Stimulated activated CD4-positive, alpha-beta T cell treated with anti-CD3 and anti-CD28 coated beads, TNF-alpha, amount 100 ng/mL, for 48 hours (primary cell): Measurements from ENCODE around the gene TRABD2A.
"Not testable (repeated sequence)": the region's sequence is repeated elsewhere in the genome, so short reads cannot be mapped to it uniquely, and the experiment has no call there.

Source experiments
- DNase-seq, 3 donors: peaks; one replicate each; pipeline ENCODE4 v3.0.0-alpha.2; 2020; ENCODE audit warnings: low read depth in 3 of 3

Gene TRABD2A, protein sequence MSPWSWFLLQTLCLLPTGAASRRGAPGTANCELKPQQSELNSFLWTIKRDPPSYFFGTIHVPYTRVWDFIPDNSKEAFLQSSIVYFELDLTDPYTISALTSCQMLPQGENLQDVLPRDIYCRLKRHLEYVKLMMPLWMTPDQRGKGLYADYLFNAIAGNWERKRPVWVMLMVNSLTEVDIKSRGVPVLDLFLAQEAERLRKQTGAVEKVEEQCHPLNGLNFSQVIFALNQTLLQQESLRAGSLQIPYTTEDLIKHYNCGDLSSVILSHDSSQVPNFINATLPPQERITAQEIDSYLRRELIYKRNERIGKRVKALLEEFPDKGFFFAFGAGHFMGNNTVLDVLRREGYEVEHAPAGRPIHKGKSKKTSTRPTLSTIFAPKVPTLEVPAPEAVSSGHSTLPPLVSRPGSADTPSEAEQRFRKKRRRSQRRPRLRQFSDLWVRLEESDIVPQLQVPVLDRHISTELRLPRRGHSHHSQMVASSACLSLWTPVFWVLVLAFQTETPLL

DNA sequence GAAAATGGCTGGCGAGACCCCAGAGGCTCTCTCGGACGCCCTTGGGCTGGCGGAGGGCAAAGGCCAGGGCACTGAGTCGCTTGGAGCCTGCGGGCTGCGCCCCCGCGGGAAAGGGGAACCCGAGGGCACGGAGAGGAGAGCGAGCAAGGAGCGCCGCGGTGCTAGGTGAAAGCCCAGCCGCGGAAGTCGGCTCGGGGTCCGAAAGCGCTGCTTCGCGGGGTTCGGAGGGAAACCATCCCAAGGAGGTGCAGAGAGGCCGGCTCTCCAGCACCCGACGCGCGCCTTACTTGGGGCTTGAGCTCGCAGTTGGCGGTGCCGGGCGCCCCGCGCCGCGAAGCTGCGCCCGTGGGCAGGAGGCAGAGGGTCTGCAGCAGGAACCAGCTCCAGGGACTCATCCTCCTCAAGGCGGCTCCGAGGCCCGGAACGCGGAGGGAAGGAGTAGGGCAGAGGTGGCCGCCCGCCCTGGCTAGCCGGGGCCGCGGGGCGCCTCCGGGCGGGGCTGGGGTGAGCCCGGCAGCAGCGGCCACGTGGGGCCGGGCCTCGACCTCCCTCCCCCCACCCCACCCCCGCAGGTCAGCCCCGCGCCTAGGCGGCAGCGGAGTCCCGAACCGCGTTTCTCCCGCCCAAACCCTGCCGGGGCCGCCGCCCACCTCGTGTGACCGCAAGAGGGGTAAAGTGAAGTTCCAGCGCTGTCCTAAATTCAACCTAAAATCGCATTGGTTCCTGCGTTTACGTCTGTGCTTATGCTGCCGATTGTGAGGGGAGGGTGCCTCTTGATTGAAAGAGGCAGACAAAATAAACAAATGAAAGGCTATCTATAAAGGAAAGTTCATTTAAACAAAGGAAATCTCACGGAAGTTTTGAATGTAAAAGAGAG lies at the start of gene TRABD2A:
Gene TRABD2A, minus strand, starts transcription at position 440 of the 877 bp plus-strand sequence. Its CDS starts 45 bp downstream, at position 395.
- DNase-seq: peak in 1 of 3 donors; percentile 61

DNA sequence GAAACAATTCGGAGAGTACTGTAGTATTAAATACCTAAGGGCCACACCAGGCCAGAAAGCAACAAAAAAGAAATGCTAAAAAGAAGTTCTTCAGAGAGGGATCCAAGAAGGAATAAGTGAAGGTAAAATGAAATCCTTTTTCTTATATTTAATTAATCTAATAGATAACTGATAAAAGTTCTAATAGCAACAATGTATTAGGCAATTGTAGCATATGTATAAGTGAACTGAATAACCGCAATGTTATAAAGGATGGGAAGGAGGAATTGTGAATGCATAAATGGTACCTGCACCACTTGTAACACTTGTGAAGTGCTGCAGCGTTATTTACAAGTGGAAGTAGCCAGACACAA lies 46.4 kb upstream of the TRABD2A start:
- no peak for DNase-seq

DNA sequence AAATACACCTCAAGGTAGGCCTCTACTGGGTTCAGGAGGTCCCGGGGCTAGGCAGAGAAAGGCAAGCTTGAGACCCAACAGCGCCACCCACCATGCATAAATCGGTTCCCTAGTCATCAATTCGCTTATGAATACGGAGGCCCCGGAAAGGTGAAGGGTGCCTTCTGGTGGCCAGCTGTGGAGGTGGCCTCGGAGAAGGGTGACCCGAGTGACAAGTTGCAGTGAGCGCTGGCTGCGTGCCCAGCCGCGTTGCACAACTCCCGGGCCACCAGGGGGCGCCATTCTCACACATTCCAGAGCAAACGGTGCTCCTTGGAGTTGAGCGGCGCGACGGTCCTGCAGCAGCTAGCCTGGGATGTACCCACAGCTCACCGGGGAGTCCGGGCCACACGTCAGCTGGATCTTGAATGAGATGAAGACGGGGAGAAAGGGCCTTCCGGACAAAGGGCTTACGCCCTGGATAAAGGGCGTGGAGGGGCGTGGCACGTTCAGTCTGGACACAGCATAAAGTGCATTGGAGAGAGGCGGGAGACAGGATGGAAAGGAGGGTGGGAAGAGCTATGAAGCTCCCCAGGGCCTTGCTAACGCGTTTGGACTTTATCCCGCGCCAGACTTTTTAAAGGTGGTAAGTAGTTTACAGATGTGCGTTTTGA lies 45.0 kb upstream of the TRABD2A start:
- DNase-seq: peak; percentile 98 to 100 (median 99)

DNA sequence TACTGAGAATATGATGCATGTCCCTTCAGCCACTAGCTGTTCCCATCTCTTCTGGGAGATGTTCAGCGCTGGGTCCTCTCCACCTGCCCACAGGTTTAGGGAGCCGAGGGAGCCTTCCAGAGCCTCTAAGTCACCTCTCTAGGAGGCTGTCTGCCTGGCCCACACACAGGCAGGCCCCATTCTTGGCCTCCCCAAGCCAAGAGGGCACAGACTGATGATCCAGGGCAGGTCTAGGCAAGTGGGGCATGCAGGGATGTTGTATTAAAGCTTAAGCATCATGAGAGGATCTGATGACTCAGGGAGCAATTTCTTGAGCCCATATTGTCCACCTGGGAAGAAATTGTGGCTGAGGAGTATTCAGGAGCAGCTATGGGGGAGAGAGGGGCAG lies 44.4 kb upstream of the TRABD2A start:
- no peak for DNase-seq

DNA sequence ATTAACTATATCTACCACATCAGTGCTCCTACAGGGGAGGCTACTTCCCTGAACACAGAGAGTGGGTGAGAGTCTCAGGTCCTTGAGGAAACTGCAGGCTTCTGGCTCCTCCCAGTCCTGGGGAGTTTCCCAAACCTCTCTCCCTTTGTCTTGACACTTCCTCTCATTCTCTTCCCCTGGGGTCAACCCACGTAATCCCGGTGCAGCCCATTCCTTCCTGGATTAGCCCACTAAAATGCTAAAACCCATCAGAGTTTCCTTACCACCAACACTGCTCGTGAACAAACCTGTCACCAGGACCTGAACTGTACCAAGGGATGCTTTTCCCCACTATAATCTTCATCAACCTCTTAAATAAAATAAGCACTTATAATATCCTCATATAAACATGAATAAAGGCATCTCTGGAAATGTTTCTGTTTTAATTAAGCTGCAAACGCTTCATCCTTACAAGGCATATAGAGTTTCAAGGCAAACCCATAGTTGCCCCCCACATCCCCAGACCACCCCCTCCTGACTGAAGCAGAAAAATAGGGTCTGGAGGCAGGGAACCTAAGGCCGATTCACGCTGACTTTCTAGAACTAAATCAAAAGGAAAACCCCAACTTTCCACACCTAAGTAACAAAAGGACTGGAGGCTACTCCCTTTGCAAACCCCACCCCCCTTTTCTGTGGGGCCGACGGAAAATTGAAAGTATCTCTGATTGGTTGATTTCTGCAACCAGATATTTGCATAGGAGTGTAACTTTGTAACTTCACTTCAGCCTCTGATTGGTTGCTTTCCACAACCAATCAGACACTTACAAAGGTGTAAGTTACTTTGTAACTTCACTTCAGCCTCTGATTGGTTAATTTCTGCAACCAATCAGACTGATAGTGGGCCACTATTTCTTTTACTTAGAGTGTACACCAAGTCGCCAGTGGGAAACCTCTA lies 43.6 kb upstream of the TRABD2A start:
- DNase-seq: no peak

DNA sequence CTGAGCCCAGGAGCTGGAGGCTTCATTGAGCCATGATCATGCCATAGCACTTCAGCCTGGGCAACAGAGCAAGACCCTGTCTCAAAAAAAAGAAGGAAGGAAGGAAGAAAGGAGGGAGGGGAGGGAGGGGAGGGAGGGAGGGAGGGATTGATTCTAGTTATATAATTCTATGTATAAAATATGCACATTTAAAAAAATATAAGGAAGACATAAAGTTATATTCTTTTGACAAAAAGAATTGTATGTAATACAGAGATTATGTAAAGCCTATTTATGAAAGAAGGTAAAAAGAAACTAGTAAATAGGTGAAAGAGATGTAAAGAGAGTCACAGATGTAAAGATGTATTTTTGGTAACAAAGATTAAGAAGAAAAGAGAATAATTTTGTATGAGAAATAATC lies 42.1 kb upstream of the TRABD2A start:
- no peak for DNase-seq

DNA sequence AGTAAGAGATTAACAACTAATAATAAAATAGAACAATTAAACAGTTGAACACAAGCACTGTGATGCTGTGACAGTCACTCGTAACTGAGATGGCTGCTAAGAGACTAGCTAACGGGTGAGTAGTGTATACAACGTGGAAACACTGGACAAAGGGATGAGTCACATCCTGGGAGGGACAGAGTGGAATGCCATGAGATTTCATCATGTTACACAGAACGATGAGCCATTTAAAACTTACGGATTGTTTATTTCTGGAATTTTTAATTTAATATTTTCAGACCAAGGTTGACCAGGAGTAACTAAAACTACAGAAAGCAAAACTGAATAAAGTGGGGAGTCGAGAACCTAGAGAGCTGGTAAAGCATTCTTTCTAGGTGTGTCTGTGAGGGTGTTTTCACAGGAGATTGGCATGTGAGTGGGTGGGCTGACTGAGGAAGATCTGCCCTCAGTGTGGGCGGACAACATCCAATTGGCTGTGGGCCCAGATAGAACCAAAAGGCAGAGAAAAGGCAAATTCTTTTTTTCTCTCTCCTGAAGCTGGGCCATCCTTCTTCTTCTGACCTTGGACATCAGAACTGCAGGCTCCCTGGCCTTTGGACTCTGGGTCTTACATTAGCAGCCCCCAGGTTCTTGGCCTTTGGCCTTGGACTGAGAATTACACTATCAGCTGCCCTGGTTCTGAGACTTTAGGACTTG lies 39.1 kb upstream of the TRABD2A start:
- DNase-seq: peak in 1 of 3 donors; percentile 48

DNA sequence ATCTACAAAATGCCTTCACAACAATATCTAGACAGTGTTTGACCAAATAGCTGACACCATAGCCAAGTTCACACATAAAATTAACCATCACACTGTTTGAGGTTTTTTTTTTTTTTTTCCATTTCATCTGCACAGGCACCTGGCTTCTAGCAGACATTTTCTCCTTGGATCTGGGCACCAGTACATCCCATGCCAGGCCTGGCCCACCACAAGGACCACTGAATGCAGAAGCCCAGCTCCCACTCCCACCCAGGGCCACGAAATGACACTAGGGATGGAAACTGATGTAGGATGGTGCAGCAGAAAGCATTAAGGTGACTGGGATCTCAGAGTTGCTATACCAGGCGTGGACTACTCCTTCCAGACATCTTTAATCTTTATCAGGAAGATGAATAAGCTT lies 37.5 kb upstream of the TRABD2A start:
- DNase-seq: no peak

DNA sequence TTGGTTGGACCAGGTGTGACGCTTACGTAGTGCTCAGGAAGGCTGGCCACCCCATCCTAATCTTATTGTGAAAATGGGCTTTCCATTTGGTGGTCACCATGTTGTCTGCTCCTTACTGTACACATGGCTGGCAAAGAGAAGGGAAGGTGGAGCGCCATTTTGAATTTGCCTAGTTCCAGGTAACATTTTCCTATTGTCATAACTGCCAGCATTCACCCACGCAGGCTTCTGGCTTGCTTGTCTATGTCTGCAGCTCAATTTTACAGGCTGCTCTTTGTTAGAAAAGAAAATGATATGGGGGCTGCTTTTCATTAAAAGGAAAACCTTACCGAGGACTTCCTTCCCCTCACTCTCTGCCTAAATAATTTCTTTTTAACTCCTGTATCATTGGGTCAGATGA lies 36.9 kb upstream of the TRABD2A start:
- not testable (repeated sequence) for DNase-seq

DNA sequence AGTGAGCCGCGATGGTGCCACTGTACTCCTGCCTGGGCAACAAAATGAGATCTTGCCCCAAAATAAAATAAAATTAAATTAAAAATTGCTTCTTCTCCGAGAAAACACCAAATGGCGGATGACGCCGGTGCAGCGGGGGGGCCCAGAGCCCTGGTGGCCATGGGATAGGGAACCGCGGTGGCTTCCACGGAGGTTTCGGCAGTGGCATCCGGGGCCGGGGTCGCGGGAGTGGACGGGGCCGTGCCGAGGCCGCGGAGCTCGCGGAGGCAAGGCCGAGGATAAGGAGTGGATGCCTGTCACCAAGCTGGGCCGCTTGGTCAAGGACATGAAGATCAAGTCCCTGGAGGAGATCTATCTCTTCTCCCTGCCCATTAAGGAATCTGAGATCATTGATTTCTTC lies 34.8 kb upstream of the TRABD2A start:
- not testable (repeated sequence) for DNase-seq

DNA sequence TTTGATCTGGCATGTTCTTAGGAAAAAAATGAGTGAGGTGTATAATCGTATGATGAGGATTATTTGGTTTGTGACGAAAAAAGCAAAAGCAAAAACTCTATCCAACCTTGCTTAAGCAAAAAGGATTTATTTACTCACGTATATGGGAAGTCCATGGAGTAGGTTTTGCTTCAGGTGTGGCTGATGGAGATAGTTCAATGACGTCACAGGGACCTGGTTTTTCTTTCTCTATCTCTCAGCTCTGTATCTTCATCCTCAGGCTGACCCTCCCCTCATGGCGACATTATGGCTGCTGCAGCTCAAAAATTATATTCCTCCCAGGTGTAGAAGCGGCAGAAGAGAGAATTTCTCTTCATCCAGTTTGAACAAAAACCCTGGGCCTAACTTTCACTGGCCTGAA lies 33.5 kb upstream of the TRABD2A start:
- DNase-seq: no peak

DNA sequence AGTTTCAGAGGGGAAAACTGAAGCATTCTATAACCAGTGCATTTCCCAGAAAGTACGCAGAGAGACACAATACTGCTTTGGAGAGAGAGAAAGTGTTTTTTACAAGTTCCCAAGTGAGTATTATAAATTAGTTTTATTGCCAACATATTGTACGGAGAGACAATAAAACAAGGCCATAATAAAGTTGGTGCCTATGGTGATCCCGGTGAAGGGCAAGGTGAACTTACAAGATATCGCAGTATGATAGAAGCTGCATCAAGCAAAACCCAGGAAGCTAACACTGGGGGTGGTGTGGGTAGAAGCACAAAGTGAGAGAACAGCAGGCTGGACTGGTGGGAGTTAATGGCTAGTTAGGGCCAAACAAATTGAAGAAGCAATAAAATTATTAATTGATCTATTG lies 32.1 kb upstream of the TRABD2A start:
- DNase-seq: no peak

DNA sequence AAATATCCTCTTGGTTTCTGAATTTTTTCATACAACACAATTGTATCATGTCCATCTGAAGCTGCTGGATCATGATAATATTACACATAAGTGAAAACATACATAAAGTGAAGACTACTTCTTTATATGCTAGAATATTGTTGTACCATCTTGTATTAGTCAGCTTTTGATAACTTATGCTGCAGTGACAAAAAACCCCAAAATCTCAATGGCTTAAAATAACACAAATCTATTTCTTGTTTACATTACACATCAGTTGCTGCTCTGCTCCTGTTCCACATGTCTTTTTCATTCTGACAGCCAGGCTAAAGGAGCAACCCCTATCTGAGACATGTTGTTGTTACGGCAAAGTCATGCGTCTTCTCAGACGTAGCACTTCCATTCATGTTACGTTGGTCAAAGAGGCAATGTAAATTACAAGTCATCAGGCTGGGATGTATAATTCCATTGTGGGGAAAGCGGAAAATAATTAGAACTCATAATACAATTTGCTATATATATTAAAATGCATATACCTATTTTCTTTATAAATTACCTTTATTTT lies 30.3 kb upstream of the TRABD2A start:
- DNase-seq: no peak

DNA sequence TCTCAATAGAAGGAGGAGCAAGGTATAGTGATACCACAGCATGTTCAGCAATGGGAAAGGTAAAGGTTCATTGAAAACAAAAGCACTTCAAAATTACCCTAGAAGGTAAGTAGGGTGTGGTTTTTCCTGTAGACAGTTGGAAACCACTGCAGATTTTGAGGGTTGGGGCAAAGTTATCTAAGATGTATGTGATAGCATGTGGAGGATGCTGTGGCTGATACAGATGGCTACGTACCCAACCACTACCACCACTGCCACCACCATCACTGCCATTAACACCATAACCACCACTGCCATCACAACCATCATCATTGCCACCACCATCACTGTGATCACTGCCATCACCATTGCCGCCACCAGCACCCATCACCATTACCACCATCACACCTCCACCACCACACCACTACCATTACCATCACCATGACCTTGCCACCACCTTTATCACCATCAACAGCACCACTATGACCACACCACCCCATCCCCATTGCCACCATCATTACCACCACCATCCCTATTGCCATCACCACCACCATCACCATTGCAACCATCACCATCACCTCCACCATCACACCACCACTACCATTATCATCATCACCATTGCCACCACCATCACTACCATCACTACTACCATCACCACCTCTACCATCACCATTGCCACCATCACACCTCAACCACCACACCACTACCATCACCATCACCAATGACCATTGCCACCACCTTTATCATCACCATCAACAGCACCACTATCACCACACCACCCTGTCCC lies 28.2 kb upstream of the TRABD2A start:
- DNase-seq: no peak

DNA sequence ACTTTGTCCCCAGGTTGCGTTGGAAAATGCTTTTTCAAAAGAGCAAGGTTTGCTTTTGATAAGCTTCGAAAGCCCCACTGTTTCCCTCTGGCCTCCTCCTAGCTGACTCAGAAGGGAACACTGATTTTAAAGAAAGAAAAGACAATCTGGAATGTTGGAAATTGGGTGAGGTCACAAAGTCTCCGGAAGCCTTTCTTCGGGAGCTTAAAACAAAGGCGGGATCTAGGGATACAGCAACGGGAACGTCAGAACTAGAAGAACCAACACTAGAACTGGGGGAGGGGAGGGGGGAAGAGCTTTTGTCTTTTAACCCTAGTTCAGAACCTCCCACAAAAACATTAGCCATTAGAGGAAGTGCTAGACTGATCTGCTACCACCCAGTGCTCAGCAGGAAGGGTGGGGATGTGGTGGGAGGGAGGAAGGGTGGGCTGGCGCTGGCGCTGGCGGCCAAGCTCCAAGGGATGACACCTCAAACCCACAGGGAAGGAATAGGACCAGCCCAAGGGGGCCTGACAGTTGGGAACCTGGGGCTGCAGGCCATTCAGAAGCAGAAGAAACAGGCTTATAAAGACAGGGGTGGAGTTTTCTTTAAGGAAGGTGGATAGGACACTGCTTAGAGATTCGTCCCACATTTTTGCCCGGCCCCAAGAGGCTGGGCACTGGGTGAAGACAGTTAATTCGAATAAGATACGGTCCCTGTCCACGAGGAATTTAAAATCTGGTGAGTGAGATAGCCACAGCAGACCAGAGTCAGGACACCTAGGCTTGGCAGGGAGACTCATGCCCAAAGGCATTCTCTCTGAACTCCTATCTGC lies 26.2 kb upstream of the TRABD2A start:
- no peak for DNase-seq

DNA sequence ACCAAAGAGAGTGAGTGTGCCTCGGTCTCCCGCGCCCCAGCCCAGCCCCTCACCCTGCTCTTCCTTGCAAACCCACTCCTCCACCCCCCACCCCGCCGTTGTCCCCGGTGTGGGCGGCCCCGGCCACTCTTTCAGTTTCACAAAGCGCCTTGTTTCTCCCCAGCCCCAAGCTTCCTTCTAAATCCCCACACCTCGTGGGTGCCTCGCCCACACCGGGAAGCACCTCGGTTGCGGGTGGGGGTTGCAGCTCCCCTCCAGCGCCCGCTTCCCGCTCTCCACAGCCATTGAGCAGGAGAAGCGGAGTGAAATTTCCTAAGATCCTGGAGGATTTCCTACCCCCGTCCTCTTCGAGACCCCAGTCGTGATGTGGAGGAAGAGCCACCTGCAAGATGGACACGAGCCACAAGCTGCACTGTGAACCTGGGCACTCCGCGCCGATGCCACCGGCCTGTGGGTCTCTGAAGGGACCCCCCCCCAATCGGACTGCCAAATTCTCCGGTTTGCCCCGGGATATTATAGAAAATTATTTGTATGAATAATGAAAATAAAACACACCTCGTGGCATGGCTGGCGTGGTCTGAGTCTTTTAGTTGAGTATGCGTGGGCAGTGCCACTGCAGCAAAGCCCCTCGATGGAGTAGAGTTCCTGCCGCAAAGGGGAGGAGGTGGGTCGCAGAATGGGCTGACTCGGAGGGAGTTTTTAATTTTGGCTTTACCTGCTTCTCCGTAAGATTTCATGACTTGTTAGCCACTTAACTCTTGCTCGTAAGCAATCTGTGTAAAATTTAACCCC lies 25.4 kb upstream of the TRABD2A start:
- no peak for DNase-seq

DNA sequence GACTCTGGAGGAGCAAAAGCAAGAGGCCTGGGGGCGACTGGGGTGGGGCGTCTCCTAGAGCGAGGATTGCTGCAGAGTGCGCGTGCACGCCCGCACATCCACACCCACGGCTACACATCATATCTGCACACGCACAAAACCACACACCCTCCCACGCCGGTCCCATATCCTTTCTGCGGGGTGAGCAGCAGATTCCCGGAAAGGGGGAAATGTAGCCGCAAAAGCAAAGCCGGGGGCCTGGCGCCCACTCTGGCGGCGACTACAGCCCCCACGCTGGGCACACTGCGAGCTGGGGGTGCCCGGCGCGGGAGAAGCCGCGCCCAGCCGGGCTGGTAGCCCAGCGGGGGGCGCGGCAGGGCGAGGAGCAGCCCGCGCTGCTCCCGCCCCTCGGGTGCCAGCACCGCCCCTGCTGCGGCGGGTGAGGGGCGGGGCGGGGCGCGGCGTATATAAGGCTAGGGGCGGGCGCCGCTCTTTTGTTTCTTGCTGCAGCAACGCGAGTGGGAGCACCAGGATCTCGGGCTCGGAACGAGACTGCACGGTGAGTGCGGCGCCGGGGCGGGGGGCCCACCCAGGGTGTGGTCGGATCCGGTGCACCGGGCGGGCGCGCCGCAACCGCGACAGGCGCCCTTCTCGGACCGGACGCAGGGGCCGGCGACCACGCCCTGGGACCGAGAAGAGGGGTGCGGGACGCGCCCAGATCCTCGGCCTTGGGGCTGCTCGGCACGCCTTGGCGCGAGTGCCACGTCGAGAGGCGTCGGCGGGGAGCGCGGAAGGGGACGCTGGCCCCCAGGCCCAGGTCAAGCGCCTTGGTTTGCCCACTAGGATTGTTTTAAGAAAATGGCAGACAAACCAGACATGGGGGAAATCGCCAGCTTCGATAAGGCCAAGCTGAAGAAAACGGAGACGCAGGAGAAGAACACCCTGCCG lies 24.6 kb upstream of the TRABD2A start, which contains the start of gene TMSB10:
Gene TMSB10, plus strand, starts transcription at position 476 of the 927 bp plus-strand sequence.
- peak; percentile 75 to 84 (median 77) for DNase-seq
